K562 (cell line): ENCODE data around the gene GCN1. TPM values are rescaled to one million over a fixed set of nuclear protein-coding genes. Genes with fewer than 3 reads are reported as not detected.

Experiments used
- ATAC-seq: fragments of 200-7000 bp; cut with Tn5 transposase; 3 replicates; pipeline ENCODE4 v1.9.1; 2020; ENCODE audit warnings: moderate library complexity
- BruUV-seq: library from RNA; stranded (reverse); fragments of 400-500 nt; replicated peaks from 2 replicates; lab custom pipeline; 2021; lab: Mats Ljungman, UMichigan
- CTCF ChIA-PET: fragments of 300-600 bp; formaldehyde crosslinking; extraction: SDS; loops from one replicate; lab custom pipeline; 2021; ENCODE audit warnings: low intra/inter-chr PET ratio; lab: Yijun Ruan, JAX
- POLR2A ChIA-PET: fragments of 300-600, 350-650 bp; sonication (Branson Sonifier 250); formaldehyde crosslinking; extraction: SDS; loops from one replicate; lab custom pipeline; 2021; ENCODE audit warnings: antibody characterized with exemption, inconsistent platforms; lab: Yijun Ruan, JAX
- DNase-seq, 4 experiments: peaks; one replicate each; pipeline versions ENCODE4 v3.0.0 to v3.0.0-alpha.2; 2011 to 2018; ENCODE audit warnings: low spot score in 3 of 4, mixed read lengths in 3 of 4; ENCODE audit errors: extremely low read depth in 1 of 4
- FAIRE-seq: peaks from 2 replicates; lab custom pipeline; 2011; peaks lifted over from hg19 to GRCh38; lab: Jason Lieb, UNC
- H2AFZ ChIP-seq: 2 replicates; pipeline ENCODE4 v1.6.0; 2011; ENCODE audit warnings: low read depth, low read length, control low read depth, inconsistent platforms
- H3K27ac ChIP-seq: fragments of 200-600 bp; 3 replicates; pipeline ENCODE4 v1.8.0; 2011; ENCODE audit warnings: low read depth, mild to moderate bottlenecking, control low read depth, inconsistent platforms, low read length, moderate library complexity, mixed read lengths; ENCODE audit errors: extremely low read depth
- H3K27me3 ChIP-seq, 2 experiments: fragments of 300-600 bp in 1 of 2; 2 replicates in 1 of 2; 3 replicates in 1 of 2; pipeline versions ENCODE4 v1.6.0 to v1.8.0; 2011; ENCODE audit warnings: inconsistent platforms in 2 of 2, low read length in 2 of 2, mild to moderate bottlenecking in 1 of 2, mixed read lengths in 1 of 2, moderate library complexity in 1 of 2; ENCODE audit not compliant: control insufficient read depth in 2 of 2, insufficient read depth in 2 of 2
- H3K36me3 ChIP-seq: fragments of 300-600 bp; 3 replicates; pipeline ENCODE4 v1.8.0; 2011; ENCODE audit warnings: mild to moderate bottlenecking, low read length, inconsistent platforms; ENCODE audit not compliant: control insufficient read depth, insufficient read depth
- H3K4me1 ChIP-seq, 2 experiments: fragments of 200-600 bp in 1 of 2; replicated peaks in 1 of 2; 2 replicates in 1 of 2; 3 replicates in 1 of 2; pipeline versions ENCODE4 v1.5.1 to v1.8.0; 2011; ENCODE audit warnings: inconsistent platforms in 2 of 2, low read length in 2 of 2, mild to moderate bottlenecking in 1 of 2, mixed read lengths in 1 of 2, moderate library complexity in 1 of 2; ENCODE audit not compliant: control insufficient read depth in 2 of 2, insufficient read depth in 2 of 2
- H3K4me2 ChIP-seq: 2 replicates; pipeline ENCODE4 v1.6.1; 2011; ENCODE audit warnings: low read length, control low read depth, inconsistent platforms, mixed read lengths; ENCODE audit not compliant: insufficient read depth
- H3K4me3 ChIP-seq: fragments of 200-600 bp; sonication (generic), shearing (Covaris generic); 2 replicates; pipeline ENCODE4 v1.5.1; 2016; ENCODE audit warnings: control low read depth, inconsistent platforms
- H3K79me2 ChIP-seq: fragments of 200-600 bp; 3 replicates; pipeline ENCODE4 v1.8.0; 2011; ENCODE audit warnings: low read length, inconsistent platforms; ENCODE audit not compliant: control insufficient read depth, insufficient read depth
- H3K9ac ChIP-seq, 2 experiments: 2 replicates each; pipeline versions ENCODE4 v1.6.0 to v1.6.1; 2011; ENCODE audit warnings: low read depth in 2 of 2, low read length in 2 of 2, control low read depth in 1 of 2, inconsistent platforms in 1 of 2, mild to moderate bottlenecking in 1 of 2, mixed read lengths in 1 of 2; ENCODE audit not compliant: insufficient read depth in 1 of 2
- H3K9me1 ChIP-seq: one replicate; pipeline ENCODE4 v1.6.0; 2011; ENCODE audit warnings: inconsistent platforms, mild to moderate bottlenecking, low read length, moderate library complexity; ENCODE audit not compliant: control insufficient read depth, insufficient read depth
- H3K9me3 ChIP-seq: replicated peaks from 2 replicates; pipeline ENCODE4 v1.5.1; 2011; ENCODE audit warnings: low read depth, low read length, inconsistent platforms; ENCODE audit not compliant: control insufficient read depth, insufficient read depth
- H4K20me1 ChIP-seq: replicated peaks from 2 replicates; pipeline ENCODE4 v1.6.1; 2011; ENCODE audit warnings: low read length, inconsistent platforms, mixed read lengths; ENCODE audit not compliant: control insufficient read depth, insufficient read depth
- ATF2 ChIP-seq: sonication (generic); formaldehyde crosslinking; IDR thresholded peaks from 2 replicates; pipeline ENCODE4 v1.8.1; 2022; ENCODE audit warnings: missing genetic modification reagents
- CBFB ChIP-seq: sonication (generic); formaldehyde crosslinking; IDR thresholded peaks from 2 replicates; pipeline ENCODE4 v1.4.0; 2020; ENCODE audit warnings: mild to moderate bottlenecking, missing genetic modification reagents
- DNMT1 ChIP-seq: fragments of 450-650 bp; IDR thresholded peaks from 2 replicates; pipeline ENCODE4 v1.6.1; 2016; ENCODE audit warnings: antibody characterized with exemption, mild to moderate bottlenecking
- ETV5 ChIP-seq: sonication (generic); formaldehyde crosslinking; IDR thresholded peaks from 2 replicates; pipeline ENCODE4 v1.4.0; 2020; ENCODE audit warnings: low read depth, mild to moderate bottlenecking, missing genetic modification reagents
- HIVEP1 ChIP-seq: fragments of 250-450 bp; sonication (Bioruptor Pico); IDR thresholded peaks from 2 replicates; pipeline ENCODE4 v1.4.0; 2020; ENCODE audit warnings: mild to moderate bottlenecking
- TAF7 ChIP-seq: fragments of 450-650 bp; IDR thresholded peaks from 2 replicates; pipeline ENCODE4 v1.6.1; 2016; ENCODE audit warnings: missing genetic modification characterization, missing compliant biosample characterization
- ZNF717 ChIP-seq: fragments of 250-450 bp; sonication (Bioruptor Pico); IDR thresholded peaks from 2 replicates; pipeline ENCODE4 v1.5.0; 2021
- ZNF766 ChIP-seq: fragments of 200-800 bp; sonication (Bioruptor generic); conservative IDR thresholded peaks from 2 replicates; pipeline ENCODE4 v1.6.1; 2016; ENCODE audit warnings: missing genetic modification characterization, missing compliant biosample characterization
- WGBS: fragments of 100-300 bp; shearing (Covaris generic); methylation state at CpG from one replicate; pipeline ENCODE4 v1.1.6; 2016; ENCODE audit warnings: low coverage, mixed read lengths; ENCODE audit not compliant: insufficient coverage; ENCODE audit errors: missing lambda C conversion rate; 5-methylcytosine and 5-hydroxymethylcytosine counted together
- in situ Hi-C: fragments of 300-500 bp; cut with MboI; formaldehyde crosslinking; loops from 4 replicates; pipeline ENCODE4 v1.15.0; 2018; ENCODE audit warnings: inconsistent platforms, mixed read lengths
- intact Hi-C: fragments of 100-400 bp; cut with micrococcal nuclease; formaldehyde crosslinking; loops from 2 replicates; pipeline ENCODE4 v1.14.2; 2022
- polyA plus RNA-seq, 8 experiments: library from polyadenylated mRNA; depleted of rRNA in 4 of 8; stranded (reverse) in 5 of 8; unstranded in 3 of 8; fragments of >200 nt; fragmentation: Nextera tagmentation in 2 of 8; fragmentation: Illumina TruSeq in 1 of 8; extraction: Ambion mirVana in 2 of 8; extraction: Trizol in 1 of 8; gene quantifications; 2 replicates each; pipeline versions ENCODE4 v1.2.1 to v1.2.3, GENCODE V29; 2011 to 2014; ENCODE audit warnings: inconsistent platforms in 1 of 8, missing spikeins in 1 of 8
- total RNA-seq, 7 experiments: library from RNA; depleted of rRNA in 6 of 7; stranded (reverse); fragments of >200 nt in 6 of 7; fragmentation: Illumina TruSeq in 2 of 7; extraction: Trizol in 2 of 7; gene quantifications; 2 replicates each; pipeline versions ENCODE4 v1.2.1 to v1.2.3, GENCODE V29; 2011 to 2021; ENCODE audit warnings: low replicate concordance in 1 of 7
- TF ChIP-seq, protein P1 (sequence below): fragments of 250-450 bp; sonication (Bioruptor Pico); IDR thresholded peaks from 2 replicates; pipeline ENCODE4 v1.4.0; 2020; ENCODE audit warnings: mild to moderate bottlenecking
- TF ChIP-seq, protein P2 (sequence below): sonication (generic); formaldehyde crosslinking; IDR thresholded peaks from 2 replicates; pipeline ENCODE4 v1.8.1; 2023; ENCODE audit warnings: mild to moderate bottlenecking, missing genetic modification reagents

Gene GCN1
- total and polyA plus RNA-seq, 9 of the 15 experiments (the other 6 are each of a cell fraction or from before 2014, with no cell fraction given): 11.9 to 190 (median 51.7) TPM

DNA sequence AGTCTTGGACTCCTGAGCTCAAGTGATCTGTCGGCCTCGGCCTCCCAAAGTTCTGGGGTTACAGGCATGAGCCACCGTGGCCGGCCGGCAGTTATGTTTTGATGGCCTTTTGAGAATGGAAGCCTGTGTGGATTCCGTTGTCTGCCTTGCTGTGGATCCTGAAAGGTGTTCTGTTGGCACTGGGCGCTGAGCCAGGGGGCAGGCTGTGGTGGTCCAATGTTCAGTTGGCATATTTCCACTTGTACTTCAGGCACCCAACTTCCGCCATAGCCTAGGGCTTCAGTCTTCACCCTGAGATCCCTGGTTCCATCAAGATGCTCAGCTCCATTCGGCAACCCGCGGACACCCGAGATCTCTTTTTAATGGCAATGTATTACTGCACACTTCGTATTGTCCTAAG, 12.7 kb upstream of the GCN1 start:
- H3K4me1 ChIP-seq: peaks cover 3 to 8% of the 10 kb centered on the region in 2 experiments; a peak in 4 of 5 replicates
- no peak overlapping the region for H3K4me2 ChIP-seq
- H3K4me3 ChIP-seq: no peak overlapping the region
- H3K9me3 ChIP-seq: 0 out of 2 replicates have a peak, but pooled peaks cover 1% of the 10 kb centered on the region
- ChIA-PET CTCF (no interaction called here), POLR2A (interaction anchor here (1.2 to 1.4 kb wide), 2 partner anchors 10 to 19 kb away, joined by 3 to 4 read pairs; no protein-coding TSS in a partner anchor)
- intact Hi-C loops (no loop called here), in situ Hi-C loops (no loop called here)
- no peak overlapping the region for H3K27ac ChIP-seq
- no peaks in the 10 kb centered on the region for H4K20me1 ChIP-seq
- FAIRE-seq (no peak), ATAC-seq (no peak), DNase-seq (no peak)
- H3K9me1 ChIP-seq: no peaks in the 10 kb centered on the region
- no peak overlapping the region for H2AFZ ChIP-seq
- WGBS: 94% methylated on average over 12 of the region's 13 CpGs
- H3K36me3 ChIP-seq: peaks cover 44% of the 10 kb centered on the region; the same call in 2 of the 3 replicates
- TF ChIP-seq, protein P1, sequence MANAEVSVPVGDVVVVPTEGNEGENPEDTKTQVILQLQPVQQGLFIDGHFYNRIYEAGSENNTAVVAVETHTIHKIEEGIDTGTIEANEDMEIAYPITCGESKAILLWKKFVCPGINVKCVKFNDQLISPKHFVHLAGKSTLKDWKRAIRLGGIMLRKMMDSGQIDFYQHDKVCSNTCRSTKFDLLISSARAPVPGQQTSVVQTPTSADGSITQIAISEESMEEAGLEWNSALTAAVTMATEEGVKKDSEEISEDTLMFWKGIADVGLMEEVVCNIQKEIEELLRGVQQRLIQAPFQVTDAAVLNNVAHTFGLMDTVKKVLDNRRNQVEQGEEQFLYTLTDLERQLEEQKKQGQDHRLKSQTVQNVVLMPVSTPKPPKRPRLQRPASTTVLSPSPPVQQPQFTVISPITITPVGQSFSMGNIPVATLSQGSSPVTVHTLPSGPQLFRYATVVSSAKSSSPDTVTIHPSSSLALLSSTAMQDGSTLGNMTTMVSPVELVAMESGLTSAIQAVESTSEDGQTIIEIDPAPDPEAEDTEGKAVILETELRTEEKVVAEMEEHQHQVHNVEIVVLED (CRISPR knock-in tag): no peak
- TF ChIP-seq ZNF766 (CRISPR knock-in tag) (no peak), CBFB (CRISPR knock-in tag) (no peak), TAF7 (tag) (no peak), HIVEP1 (CRISPR knock-in tag) (no peak), ZNF717 (CRISPR knock-in tag) (no peak), ATF2 (CRISPR knock-in tag) (no peak), ETV5 (CRISPR knock-in tag) (no peak), DNMT1 (no peak)
- TF ChIP-seq, protein P2, sequence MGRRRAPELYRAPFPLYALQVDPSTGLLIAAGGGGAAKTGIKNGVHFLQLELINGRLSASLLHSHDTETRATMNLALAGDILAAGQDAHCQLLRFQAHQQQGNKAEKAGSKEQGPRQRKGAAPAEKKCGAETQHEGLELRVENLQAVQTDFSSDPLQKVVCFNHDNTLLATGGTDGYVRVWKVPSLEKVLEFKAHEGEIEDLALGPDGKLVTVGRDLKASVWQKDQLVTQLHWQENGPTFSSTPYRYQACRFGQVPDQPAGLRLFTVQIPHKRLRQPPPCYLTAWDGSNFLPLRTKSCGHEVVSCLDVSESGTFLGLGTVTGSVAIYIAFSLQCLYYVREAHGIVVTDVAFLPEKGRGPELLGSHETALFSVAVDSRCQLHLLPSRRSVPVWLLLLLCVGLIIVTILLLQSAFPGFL: no peak
- peaks cover 6% of the 10 kb centered on the region; the same call in 2 of the 3 replicates for H3K79me2 ChIP-seq
- no TSS peak for BruUV-seq
- H3K9ac ChIP-seq: no peak overlapping the region
- no peaks in the 10 kb centered on the region for H3K27me3 ChIP-seq
